Adipocyte (in vitro differentiated cells): ENCODE data around the gene INPP5J.
"Not testable (repeated sequence)": the region's sequence is repeated elsewhere in the genome, so short reads cannot be mapped to it uniquely, and the experiment has no call there.

Experiments
- DNase-seq: peaks from one replicate; pipeline ENCODE4 v3.0.0-alpha.2; 2015; ENCODE audit warnings: low read depth
- H3K27me3 ChIP-seq: replicated peaks from 2 replicates; pipeline ENCODE4 v1.7.0; 2013; ENCODE audit warnings: mild to moderate bottlenecking, low read length, moderate library complexity; ENCODE audit not compliant: control insufficient read depth, insufficient read depth
- H3K36me3 ChIP-seq: 2 replicates; pipeline ENCODE4 v1.7.0; 2013; ENCODE audit warnings: low read length, mild to moderate bottlenecking, moderate library complexity; ENCODE audit not compliant: control insufficient read depth, insufficient read depth, severe bottlenecking
- H3K4me1 ChIP-seq: 2 replicates; pipeline ENCODE4 v1.7.0; 2013; ENCODE audit warnings: mild to moderate bottlenecking, low read length, moderate library complexity; ENCODE audit not compliant: control insufficient read depth, insufficient read depth
- H3K4me3 ChIP-seq: 2 replicates; pipeline ENCODE4 v1.7.0; 2013; ENCODE audit warnings: mild to moderate bottlenecking, low read length, moderate library complexity
- H3K9ac ChIP-seq: 2 replicates; pipeline ENCODE4 v1.7.0; 2013; ENCODE audit warnings: mild to moderate bottlenecking, low read length, moderate library complexity
- H3K9me3 ChIP-seq: 2 replicates; pipeline ENCODE4 v1.7.0; 2013; ENCODE audit warnings: mild to moderate bottlenecking, low read length, moderate library complexity; ENCODE audit not compliant: control insufficient read depth

The INPP5J gene

DNA sequence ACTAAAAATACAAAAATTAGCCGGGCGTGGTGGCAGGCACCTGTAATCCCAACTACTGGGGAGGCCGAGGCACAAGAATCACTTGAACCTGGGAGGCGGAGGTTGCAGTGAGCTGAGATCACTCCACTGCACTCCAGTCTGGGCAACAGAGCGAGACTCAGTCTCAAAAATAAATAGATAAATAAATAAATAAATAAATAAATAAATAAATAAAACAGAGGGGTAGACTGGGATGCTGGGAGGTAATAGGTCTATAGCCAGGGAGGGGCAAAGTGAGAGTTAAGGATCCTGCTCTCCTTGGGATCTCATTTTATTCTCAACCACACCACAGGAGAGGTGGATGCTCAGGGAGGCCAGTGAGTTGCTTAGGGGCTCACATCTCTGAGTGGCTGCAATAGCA lies 25.2 kb upstream of the INPP5J start:
- DNase-seq, H3K27me3 ChIP-seq, H3K4me3 ChIP-seq, H3K9me3 ChIP-seq, H3K9ac ChIP-seq: not testable (repeated sequence)
- Histone ChIP-seq H3K4me1 (peaks cover 25% of the 10 kb centered on the region), H3K36me3 (peaks cover 44% of the 10 kb centered on the region)

DNA sequence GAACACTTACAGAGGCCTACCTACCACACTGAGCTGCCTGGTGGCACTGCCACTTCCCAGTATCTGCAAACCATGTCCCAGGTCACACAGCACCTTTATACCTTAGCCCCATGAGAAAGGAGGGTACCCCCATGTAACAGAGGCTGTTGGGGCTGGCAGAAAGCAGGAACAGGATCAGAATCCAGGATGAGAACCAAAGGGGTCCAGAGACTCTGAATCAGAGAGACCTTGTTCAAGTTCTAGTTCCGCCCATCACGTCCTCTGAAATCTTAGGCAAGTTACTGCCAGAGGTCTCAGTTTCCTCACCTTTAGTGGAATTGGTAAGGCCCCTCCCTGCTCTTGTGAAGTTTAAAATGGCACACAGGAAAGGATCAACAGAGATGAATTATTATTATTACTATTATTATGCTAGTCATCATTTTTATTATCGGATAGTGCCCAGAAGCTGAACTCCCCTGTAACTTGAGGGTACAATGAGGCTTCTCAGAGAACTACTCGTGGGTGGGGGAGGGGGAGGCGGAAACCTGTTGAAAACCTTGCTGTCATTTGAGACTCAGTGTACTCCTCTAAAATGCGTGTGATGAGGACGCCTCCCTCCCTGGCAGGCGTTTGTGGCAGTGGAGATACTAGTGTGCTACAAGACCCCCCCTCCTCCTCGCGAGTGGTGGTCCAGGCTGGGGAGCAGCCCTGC lies 24.7 kb upstream of the INPP5J start:
- no peak overlapping the region for H3K4me3 ChIP-seq
- H3K36me3 ChIP-seq: peaks cover 41% of the 10 kb centered on the region
- DNase-seq: no peak
- no peaks in the 10 kb centered on the region for H3K9me3 ChIP-seq
- no peaks in the 10 kb centered on the region for H3K27me3 ChIP-seq
- H3K9ac ChIP-seq: no peak overlapping the region
- peaks cover 31% of the 10 kb centered on the region for H3K4me1 ChIP-seq

DNA sequence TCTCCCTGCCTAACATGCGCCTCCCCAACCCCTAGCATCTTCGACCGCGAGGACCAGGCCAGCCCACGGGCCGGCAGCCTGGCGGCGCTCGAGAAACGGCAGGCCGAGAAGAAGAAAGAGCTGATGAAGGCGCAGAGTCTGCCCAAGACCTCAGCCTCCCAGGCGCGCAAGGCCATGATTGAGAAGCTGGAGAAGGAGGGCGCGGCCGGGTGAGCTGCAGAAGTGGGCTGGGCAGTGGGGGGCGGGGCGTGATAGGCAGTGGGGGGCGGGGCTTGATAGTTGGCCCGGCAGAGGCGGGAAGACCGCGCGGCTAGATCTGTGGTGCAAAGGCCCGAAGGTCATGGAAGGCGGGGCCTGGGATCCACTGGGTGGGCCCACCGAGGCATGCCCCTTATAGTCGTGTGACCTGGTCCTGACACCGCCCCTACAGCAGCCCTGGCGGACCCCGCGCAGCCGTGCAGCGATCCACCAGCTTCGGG lies 24.1 kb upstream of the INPP5J start:
- DNase-seq: no peak
- peak overlapping the region; percentile 71 for H3K9ac ChIP-seq
- H3K36me3 ChIP-seq: peaks cover 38% of the 10 kb centered on the region
- H3K9me3 ChIP-seq: no peaks in the 10 kb centered on the region
- no peaks in the 10 kb centered on the region for H3K27me3 ChIP-seq
- peaks cover 37% of the 10 kb centered on the region for H3K4me1 ChIP-seq
- no peak overlapping the region for H3K4me3 ChIP-seq

DNA sequence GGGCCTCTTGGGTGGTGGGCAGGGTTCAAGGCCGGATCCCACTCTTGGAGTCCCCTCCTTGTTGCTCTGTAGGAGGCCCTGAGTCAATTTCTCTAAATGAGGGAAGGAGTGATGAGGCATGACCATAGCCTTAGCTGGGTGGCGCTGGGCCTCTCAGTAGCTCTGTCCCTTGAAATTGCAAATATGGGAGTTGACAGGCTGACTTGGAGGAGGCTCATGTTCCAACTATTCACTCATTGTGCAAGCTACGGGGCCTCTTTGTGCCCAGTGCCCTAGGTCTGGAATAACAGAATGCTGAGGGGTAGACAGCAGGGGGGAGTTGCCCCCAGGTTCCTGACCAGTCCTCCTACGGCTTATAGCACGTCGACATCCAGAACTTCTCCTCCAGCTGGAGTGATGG lies 23.4 kb upstream of the INPP5J start:
- Histone ChIP-seq H3K27me3 (no peaks in the 10 kb centered on the region), H3K9ac (peak overlapping the region; percentile 71), H3K4me3 (no peak overlapping the region), H3K9me3 (no peaks in the 10 kb centered on the region), H3K4me1 (peaks cover 39% of the 10 kb centered on the region), H3K36me3 (peaks cover 34% of the 10 kb centered on the region)
- peak; percentile 81 for DNase-seq

DNA sequence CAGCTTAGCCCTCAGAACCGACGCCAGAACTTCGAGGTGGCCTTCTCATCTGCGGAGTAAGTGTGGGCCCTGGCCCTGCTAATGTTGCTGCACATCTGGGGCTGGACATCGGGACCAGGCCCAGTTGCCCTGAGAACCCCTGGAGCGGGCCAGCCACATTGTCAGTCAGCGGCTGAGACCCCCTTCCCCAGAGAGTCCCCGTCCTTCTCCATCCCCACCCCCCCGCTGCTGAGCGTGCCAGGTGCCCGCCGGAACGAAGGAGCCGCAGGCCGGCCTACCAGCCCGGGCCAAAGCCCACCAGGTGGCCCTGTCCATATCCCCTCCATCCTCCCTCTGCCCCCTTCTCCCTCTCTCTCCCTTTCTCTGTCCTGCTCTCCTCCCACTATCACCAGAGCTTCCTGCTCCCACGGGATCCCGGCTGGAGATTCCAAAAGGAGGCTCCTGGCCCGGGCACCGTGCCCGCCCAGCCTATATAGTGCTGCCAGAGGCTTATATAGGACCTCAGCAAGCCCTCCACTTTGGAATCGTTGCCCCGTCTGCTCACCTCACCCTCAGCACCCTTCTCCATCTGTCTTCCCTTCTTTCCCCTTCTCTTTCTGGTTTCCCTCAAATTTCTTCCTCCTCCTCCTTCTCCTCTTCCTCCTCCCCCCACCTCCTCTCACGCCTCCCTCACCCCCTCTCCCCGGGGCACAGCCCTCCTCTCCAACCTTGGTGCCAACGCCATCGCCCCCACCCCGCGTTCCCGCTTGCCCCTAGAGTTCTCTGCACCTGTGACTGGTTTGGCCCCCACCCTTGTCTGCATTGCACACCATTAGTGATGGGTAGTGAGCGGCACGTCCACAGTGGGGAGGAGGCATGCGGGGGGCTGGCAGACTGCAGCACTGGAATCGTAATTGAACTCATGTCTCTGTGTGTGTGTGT lies 22.7 kb upstream of the INPP5J start:
- DNase-seq: no peak
- Histone ChIP-seq H3K9ac (peak overlapping the region; percentile 71), H3K9me3 (no peaks in the 10 kb centered on the region), H3K4me1 (peaks cover 39% of the 10 kb centered on the region), H3K36me3 (peaks cover 32% of the 10 kb centered on the region), H3K4me3 (no peak overlapping the region), H3K27me3 (no peaks in the 10 kb centered on the region)

DNA sequence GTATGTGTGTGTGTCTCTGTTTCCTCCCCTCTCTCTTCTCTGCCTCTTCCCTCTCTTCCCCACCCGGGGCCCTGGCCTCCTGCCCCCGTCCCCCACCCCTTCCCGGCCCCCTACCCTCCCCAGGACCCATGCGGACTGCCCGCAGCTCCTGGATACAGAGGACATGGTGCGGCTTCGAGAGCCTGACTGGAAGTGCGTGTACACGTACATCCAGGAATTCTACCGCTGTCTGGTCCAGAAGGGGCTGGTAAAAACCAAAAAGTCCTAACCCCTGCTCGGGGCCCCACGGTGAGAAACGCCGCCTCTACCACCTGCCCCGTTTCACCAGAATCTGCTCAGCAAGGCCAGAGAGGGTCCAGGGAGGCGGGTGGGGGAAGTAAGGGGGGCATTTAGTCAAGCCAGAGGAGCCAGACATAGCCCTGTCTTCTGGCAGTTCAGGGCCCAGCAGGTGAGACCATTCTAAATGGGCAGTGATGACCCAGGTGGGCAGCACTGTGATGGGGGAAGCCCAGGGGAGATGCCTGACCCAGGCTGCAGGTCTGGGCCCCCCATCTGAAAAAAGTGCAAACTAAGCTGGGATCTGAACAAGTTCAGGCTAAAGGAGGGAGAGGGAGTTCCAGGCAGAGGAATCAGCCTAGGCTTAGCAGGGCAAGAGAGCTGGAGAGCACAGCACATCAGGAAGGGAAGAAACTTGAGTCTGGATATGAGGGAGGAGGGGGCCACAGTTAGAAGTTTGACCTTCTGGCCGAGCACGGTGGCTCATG lies 21.8 kb upstream of the INPP5J start:
- Histone ChIP-seq H3K4me3 (no peak overlapping the region), H3K36me3 (peaks cover 32% of the 10 kb centered on the region)
- no peak for DNase-seq

DNA sequence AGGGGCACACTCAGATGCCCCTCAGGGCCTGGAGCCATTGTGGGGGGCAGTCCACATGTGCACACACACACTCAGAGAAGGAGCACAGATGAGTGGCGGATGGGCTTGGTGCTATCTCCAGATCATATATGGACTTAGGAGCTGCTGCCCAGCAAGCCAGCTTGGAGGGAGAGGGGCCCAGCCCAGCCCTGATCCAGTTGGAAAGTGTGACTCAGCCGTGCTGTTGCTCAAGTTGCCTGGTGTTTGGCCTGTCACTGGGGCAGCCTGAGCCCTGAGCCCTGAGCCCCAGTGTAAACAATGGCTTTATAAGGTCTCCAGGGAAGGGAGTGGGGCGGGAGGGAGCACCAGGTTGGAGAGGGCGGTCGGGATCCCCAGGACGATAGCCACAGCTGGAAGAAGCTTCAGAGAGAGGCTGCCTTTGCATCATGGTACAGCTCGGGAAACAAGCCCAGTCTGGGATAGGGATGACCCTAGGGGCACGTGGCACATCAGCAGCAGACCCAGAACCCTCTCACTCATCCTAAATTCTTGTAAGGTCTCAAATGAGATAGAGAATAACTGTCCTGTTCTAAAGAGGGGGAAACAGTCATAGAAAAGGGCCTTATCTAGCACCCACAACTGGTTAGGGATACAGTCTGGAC lies 20.2 kb upstream of the INPP5J start:
- no peak overlapping the region for H3K4me3 ChIP-seq
- no peaks in the 10 kb centered on the region for H3K9me3 ChIP-seq
- H3K36me3 ChIP-seq: peaks cover 20% of the 10 kb centered on the region
- peak overlapping the region; percentile 68 for H3K9ac ChIP-seq
- DNase-seq: peak; percentile 97
- peaks cover 52% of the 10 kb centered on the region for H3K4me1 ChIP-seq
- no peaks in the 10 kb centered on the region for H3K27me3 ChIP-seq

More for the DNA sequence above, 21.8 kb upstream of the INPP5J start:
- Histone ChIP-seq H3K9ac (peak overlapping the region; percentile 38), H3K4me1 (peaks cover 46% of the 10 kb centered on the region), H3K27me3 (no peaks in the 10 kb centered on the region), H3K9me3 (no peaks in the 10 kb centered on the region)

DNA sequence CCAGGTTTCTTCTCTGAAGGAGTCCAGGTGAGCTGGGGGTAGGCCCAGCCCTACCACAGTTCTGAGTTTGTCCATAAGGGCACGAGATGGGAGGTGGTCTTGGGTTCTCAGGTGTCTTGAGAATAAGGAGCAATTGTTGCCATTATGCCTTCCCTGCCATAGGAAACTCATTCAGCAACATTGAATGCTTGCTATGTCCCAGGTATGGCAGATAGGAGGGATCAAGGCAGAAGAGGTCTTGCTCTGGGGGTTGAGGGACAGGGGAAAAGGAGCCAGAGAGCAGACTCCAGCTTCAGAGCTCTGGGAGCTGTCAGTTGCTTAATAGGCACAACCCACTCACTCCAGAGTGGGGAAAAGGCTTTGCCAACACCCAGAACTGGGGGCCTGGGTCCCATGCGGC lies 19.7 kb upstream of the INPP5J start:
- H3K4me1 ChIP-seq: peaks cover 56% of the 10 kb centered on the region
- H3K27me3 ChIP-seq: no peaks in the 10 kb centered on the region
- H3K9ac ChIP-seq: peak overlapping the region; percentile 68
- H3K36me3 ChIP-seq: peaks cover 16% of the 10 kb centered on the region
- no peaks in the 10 kb centered on the region for H3K9me3 ChIP-seq
- no peak overlapping the region for H3K4me3 ChIP-seq
- no peak for DNase-seq

DNA sequence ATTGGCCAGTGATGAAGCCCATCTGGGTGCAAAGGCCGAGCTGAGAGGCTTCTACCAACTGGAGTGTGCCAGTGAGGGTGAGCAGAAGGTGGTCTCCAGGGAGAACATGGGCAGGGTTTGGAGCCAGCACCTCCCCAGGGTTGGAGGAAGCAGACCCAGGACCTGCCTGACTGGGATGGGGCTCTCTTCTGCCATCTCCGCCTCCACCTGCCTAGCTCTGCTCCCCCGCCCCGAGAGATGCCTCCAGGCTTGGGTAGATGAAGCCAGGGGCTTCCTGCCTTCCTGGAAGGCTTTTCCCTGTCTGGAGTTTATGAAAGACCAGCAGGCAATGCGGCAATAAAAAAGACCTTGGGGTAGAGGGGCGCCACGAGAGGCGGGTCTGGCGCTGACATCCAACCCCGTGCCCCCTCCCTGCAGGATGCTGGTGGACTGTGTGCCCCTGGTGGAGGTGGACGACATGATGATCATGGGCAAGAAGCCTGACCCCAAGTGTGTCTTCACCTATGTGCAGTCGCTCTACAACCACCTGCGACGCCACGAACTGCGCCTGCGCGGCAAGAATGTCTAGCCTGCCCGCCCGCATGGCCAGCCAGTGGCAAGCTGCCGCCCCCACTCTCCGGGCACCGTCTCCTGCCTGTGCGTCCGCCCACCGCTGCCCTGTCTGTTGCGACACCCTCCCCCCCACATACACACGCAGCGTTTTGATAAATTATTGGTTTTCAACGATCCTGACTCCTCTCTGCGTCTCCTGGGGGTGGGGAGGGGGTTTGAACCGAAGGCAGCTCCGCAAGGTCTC lies 18.7 kb upstream of the INPP5J start:
- Histone ChIP-seq H3K4me1 (peaks cover 53% of the 10 kb centered on the region), H3K4me3 (no peak overlapping the region), H3K9ac (peak overlapping the region; percentile 68), H3K36me3 (peaks cover 14% of the 10 kb centered on the region), H3K27me3 (no peaks in the 10 kb centered on the region), H3K9me3 (no peaks in the 10 kb centered on the region)
- no peak for DNase-seq

DNA sequence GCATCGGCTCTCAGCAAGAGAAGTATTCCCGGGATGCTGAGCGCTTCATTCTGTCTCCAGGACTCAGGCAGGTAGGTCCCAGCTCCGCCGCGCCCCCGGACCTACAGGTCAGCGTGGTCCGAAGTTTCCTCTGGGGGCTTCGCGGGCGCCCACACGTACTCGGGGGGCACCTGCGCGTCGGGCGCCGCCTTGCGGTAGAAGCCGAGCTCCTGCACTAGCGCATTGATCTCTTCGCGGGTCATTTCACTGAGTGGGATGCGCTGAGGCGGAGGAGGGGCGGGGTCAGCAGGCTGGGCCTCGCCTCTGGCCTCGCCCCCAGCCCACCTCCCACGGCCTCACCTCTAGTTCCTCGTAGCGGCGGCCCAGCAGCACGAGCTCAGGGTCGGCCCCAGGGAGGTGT lies 17.9 kb upstream of the INPP5J start:
- DNase-seq: no peak
- H3K4me1 ChIP-seq: peaks cover 45% of the 10 kb centered on the region
- no peak overlapping the region for H3K4me3 ChIP-seq
- no peaks in the 10 kb centered on the region for H3K9me3 ChIP-seq
- no peak overlapping the region for H3K9ac ChIP-seq
- H3K36me3 ChIP-seq: peaks cover 14% of the 10 kb centered on the region
- H3K27me3 ChIP-seq: no peaks in the 10 kb centered on the region
